Activated CD8-positive, alpha-beta memory T cell treated with anti-CD3 and anti-CD28 coated beads, Interleukin-2, amount 50 U/mL, for 24 hours (primary cell): Measurements from ENCODE around the gene UTP25.

ENCODE experiments used
- DNase-seq: peaks from one replicate; pipeline ENCODE4 v3.0.0-alpha.2; 2020; ENCODE audit errors: extremely low read depth

UTP25 gene

GRCh38 chr1:209839875-209840546 lies 12.2 kb downstream of the UTP25 start:
- no peak for DNase-seq

DNA sequence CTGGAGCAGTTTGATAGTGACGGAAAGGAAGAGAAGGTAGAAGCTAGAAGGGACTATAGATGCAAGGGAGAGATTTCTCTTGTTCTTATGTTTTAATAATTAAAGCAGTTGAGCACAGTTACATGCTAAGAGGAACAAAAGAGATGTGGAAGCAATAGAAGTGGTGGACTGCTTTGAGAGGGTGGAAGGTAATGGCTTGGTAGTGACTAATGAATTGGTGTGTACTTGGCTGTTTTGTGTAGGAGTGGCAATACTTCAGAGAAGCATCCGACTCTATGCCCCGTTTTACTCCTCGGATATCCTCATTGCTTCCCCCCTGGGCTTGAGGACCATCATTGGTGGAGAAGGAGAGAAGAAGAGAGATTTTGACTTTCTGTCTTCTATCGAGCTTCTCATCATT lies 12.8 kb downstream of the UTP25 start:
- DNase-seq = no peak

DNA sequence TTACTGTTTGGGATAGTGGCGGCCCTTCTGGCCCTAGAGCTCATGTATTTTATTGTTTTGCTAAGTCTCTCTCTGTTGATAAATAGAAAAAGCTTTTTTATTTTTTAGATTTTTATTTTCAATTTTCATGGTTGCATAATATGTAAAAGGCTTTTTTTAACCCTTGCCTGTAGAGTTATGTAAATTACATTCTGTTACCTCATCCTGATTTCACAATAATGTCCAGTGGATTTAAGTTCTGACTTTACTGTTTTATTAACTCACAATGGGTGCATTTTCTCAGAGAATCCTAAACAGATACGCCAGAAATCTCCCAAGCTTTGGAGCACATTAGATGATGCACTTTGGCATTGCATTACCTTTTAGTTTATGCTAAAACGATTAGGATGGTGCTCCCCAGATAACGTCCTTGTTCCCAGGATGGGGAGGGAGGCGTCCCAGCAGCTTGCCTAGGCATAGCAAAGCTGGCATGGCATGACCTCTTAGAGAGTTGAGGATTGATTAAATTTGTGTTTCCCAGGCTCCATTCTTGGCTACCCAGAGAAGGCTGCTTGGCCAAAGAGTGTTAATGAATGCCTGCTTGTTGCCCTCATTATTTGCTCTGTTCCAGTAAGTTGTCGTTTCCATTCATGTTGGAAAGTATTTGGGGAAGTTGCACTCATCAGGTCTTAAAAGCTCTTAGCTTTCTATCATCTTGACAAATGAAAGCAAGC lies 17.1 kb downstream of the UTP25 start:
- DNase-seq = no peak

DNA sequence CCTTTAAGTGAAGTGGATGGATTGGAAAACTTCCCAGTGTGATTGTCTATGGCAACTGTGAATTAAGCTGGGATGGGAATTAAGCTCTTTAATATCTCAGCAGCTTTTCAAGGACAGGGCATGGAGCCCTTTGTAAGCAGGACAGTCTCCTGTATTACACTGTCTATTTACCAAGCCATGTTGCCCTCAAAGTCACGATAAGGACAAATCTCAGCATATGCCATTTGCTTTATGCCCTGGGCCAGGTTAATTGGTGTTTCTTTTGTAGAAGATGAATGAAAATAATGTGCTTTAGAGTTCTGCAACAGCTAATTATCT lies 17.6 kb downstream of the UTP25 start:
- DNase-seq = no peak

DNA sequence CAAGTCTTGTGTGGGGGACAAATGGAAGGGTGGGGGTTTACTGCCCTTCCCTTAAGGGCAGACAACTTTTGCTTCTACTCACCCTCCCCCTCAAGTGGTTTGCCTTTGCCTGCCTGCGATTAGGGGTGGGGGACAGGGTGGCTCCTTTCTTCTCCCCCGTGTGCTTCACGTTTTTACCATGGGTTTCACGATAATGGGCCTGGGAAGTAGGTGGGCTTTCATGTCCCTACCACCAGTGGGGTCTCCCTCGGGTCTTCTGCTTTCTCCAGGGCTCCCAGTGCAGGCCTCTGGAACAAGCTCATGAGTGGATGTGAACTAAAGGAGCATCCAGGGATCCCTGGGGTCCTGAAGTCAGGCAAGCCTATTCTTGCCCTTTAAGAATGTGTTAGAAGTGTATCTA lies 21.6 kb downstream of the UTP25 start:
- no peak for DNase-seq

GRCh38 chr1:209850342-209850979 lies 22.7 kb downstream of the UTP25 start:
- no peak for DNase-seq

- DNase-seq = no peak
These were observed 25.9 kb downstream of the UTP25 start for GRCh38 chr1:209853676-209854075.

- no peak for DNase-seq
These were observed 26.4 kb downstream of the UTP25 start for GRCh38 chr1:209854196-209854595.

GRCh38 chr1:209855006-209855405 lies 27.2 kb downstream of the UTP25 start:
- DNase-seq = no peak

DNA sequence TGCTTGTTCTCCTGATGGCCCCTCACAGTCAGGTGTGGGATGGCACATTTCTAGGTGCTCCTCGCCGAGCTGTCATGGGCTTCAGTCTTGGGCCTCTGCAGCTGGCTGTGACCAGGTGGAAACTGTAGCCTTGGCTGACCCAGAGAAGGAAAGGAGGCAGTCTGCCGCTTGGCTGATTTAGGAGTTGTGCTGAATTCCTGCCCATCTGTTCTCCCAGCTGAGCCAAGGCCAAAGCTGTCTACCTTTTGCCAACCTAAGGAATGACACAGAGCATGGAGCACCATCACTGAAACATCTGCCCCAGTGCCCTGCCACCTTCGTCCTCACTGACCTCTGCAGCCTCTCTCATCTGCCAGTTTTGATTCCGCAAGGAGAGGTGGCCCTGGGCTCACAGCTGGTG lies 27.9 kb downstream of the UTP25 start:
- no peak for DNase-seq

- no peak for DNase-seq
These were observed 30.9 kb downstream of the UTP25 start for GRCh38 chr1:209858561-209859103.

DNA sequence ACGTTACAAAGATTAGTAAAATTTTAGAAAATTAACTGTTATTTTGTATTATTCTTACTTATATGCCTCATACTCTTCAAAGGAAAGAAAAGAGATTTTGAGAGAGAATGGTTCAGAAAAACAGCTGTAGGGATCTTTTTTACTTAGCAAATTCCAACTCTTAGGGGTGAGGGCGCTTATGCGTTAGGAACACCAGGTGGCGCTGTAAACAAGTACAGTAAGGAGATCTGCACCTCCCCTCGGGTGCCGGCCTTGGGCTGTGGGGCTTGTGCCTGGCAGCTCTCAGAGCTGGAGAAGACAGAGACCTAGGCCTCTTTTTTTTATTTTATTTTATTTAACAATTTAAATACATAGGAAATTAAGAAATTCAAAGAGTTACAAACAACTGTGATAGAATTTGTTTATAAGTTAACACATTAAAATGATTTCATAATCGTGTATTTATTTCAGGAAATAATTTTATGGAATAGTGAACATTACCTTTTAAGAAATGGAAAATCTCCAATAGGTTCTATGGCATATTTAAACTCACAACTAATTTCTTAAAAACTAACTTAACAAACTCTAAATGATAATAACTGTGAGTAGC lies 32.6 kb downstream of the UTP25 start:
- DNase-seq = peak; percentile 55

- no peak for DNase-seq
These were observed 33.5 kb downstream of the UTP25 start for GRCh38 chr1:209861242-209861641.

DNA sequence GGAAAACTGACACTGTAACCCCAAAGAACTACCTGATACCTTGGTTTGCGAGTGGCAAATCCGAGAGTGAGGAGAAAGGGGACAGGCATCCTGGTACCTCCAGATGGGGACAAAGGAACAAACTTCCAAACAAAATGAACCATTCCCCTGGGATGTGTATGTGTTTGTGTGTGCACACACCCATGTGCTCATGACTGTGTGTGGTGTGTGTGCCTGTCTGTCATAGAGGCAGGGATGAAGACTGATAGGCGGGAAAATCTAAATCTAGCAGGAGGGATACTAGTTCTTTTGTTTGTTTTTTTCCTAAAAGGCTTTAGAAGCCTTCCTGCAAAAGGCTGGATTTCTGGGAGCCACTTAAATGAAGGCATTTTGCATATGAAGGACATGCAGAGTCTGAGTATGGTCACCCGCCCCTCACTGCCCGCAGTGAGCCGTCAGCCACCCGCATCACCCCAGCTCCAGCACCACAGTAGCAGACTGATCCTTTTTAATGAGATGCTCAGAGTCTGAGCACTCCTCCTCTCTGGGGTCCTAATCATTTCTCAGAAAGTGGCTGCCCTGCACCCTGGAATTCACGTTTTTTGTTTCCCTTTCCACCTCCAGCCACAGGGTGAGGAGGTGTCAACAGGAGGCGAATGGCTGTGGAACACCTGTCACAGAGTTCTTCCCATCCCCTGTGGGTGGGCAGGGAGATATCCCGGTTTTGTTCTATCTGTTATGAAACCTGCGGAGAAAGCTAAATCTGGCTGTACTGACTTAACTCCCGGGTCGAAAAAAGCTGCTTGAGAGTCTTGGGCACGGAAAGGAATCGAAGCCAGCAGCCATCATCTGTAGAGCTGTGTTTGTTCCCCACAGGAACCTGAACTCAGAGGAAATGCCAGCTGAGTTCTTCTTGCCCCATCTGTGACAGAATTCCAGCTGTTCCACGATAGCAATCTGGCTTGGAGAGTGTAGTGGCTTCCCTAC lies 34.9 kb downstream of the UTP25 start:
- DNase-seq = no peak

GRCh38 chr1:209863766-209864485 lies 36.2 kb downstream of the UTP25 start:
- no peak for DNase-seq

GRCh38 chr1:209866201-209866600 lies 38.4 kb downstream of the UTP25 start:
- no peak for DNase-seq

GRCh38 chr1:209869291-209870149 lies 41.7 kb downstream of the UTP25 start:
- no peak for DNase-seq

- no peak for DNase-seq
These were observed 42.5 kb downstream of the UTP25 start for GRCh38 chr1:209870151-209870831.

- DNase-seq = no peak
These were observed 43.2 kb downstream of the UTP25 start for GRCh38 chr1:209871006-209871405.
